Epidermal melanocyte (primary cell): Measurements from ENCODE around the gene TTC7B.
"Not testable (repeated sequence)": the region's sequence is repeated elsewhere in the genome, so short reads cannot be mapped to it uniquely, and the experiment has no call there.

Experiments
- DNase-seq: peaks from one replicate; pipeline ENCODE4 v3.0.0; 2011; ENCODE audit warnings: low spot score; ENCODE audit not compliant: insufficient read length

Gene TTC7B

GRCh38 chr14:90815822-90816662 lies at the start of gene TTC7B:
Gene TTC7B, minus strand, starts transcription at chr14:90816430. Its CDS starts 135 bp downstream, at chr14:90816295.
- DNase-seq: peak; percentile 77

- DNase-seq: no peak
Measured at GRCh38 chr14:90864741-90865140, 48.5 kb upstream of the TTC7B start.

- no peak for DNase-seq
Measured at GRCh38 chr14:90858511-90858910, 42.3 kb upstream of the TTC7B start.

GRCh38 chr14:90857866-90858265 lies 41.6 kb upstream of the TTC7B start:
- no peak for DNase-seq

GRCh38 chr14:90856115-90856514 lies 39.9 kb upstream of the TTC7B start:
- not testable (repeated sequence) for DNase-seq

GRCh38 chr14:90853116-90853515 lies 36.9 kb upstream of the TTC7B start:
- no peak for DNase-seq

GRCh38 chr14:90851327-90852036 lies 35.3 kb upstream of the TTC7B start:
- DNase-seq: no peak

- peak; percentile 44 for DNase-seq
Measured at GRCh38 chr14:90850487-90850886, 34.3 kb upstream of the TTC7B start.

- no peak for DNase-seq
Measured at GRCh38 chr14:90849787-90850444, 33.7 kb upstream of the TTC7B start.

- DNase-seq: no peak
Measured at GRCh38 chr14:90848944-90849731, 32.9 kb upstream of the TTC7B start.

GRCh38 chr14:90846511-90846910 lies 30.3 kb upstream of the TTC7B start:
- DNase-seq: no peak

- no peak for DNase-seq
Measured at GRCh38 chr14:90844321-90844720, 28.1 kb upstream of the TTC7B start.

GRCh38 chr14:90842726-90843125 lies 26.5 kb upstream of the TTC7B start:
- DNase-seq: no peak

GRCh38 chr14:90840667-90841066 lies 24.4 kb upstream of the TTC7B start:
- DNase-seq: not testable (repeated sequence)

GRCh38 chr14:90839889-90840266 lies 23.6 kb upstream of the TTC7B start:
- no peak for DNase-seq

- DNase-seq: peak; percentile 58
Measured at GRCh38 chr14:90839024-90839888, 23.0 kb upstream of the TTC7B start.

- DNase-seq: not testable (repeated sequence)
Measured at GRCh38 chr14:90838531-90838930, 22.3 kb upstream of the TTC7B start.

- no peak for DNase-seq
Measured at GRCh38 chr14:90837355-90837754, 21.1 kb upstream of the TTC7B start.

GRCh38 chr14:90836692-90837063 lies 20.4 kb upstream of the TTC7B start:
- DNase-seq: no peak

- DNase-seq: no peak
Measured at GRCh38 chr14:90831821-90832220, 15.6 kb upstream of the TTC7B start.
